Hepatocyte (in vitro differentiated cells): ENCODE data around the gene LRRC75B.
"Not testable (repeated sequence)": the region's sequence is repeated elsewhere in the genome, so short reads cannot be mapped to it uniquely, and the experiment has no call there.

ENCODE experiments used
- EZH2 ChIP-seq: fragments of 200-600 bp; sonication (generic); IDR thresholded peaks from 2 replicates; pipeline ENCODE4 v1.6.1; 2016; ENCODE audit warnings: antibody characterized with exemption, mild to moderate bottlenecking, borderline replicate concordance
- EZH2phosphoT487 ChIP-seq: fragments of 200-600 bp; sonication (generic); IDR thresholded peaks from one replicate; pipeline ENCODE4 v1.6.1; 2018; ENCODE audit warnings: antibody characterized with exemption, mild to moderate bottlenecking, low read depth, moderate library complexity; ENCODE audit not compliant: unreplicated experiment, severe bottlenecking
- TF ChIP-seq, protein P1 (sequence below): fragments of 200-600 bp; sonication (generic); IDR thresholded peaks from 2 replicates; pipeline ENCODE4 v1.5.1; 2016; ENCODE audit warnings: antibody characterized with exemption, mild to moderate bottlenecking; ENCODE audit not compliant: poor library complexity

- TF ChIP-seq, protein P1, sequence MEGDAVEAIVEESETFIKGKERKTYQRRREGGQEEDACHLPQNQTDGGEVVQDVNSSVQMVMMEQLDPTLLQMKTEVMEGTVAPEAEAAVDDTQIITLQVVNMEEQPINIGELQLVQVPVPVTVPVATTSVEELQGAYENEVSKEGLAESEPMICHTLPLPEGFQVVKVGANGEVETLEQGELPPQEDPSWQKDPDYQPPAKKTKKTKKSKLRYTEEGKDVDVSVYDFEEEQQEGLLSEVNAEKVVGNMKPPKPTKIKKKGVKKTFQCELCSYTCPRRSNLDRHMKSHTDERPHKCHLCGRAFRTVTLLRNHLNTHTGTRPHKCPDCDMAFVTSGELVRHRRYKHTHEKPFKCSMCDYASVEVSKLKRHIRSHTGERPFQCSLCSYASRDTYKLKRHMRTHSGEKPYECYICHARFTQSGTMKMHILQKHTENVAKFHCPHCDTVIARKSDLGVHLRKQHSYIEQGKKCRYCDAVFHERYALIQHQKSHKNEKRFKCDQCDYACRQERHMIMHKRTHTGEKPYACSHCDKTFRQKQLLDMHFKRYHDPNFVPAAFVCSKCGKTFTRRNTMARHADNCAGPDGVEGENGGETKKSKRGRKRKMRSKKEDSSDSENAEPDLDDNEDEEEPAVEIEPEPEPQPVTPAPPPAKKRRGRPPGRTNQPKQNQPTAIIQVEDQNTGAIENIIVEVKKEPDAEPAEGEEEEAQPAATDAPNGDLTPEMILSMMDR: not testable (repeated sequence)
- TF ChIP-seq EZH2, EZH2phosphoT487: not testable (repeated sequence)
Measured at GRCh38 chr22:24636513-24636912, 43.6 kb upstream of the LRRC75B start.
